Esophagus mucosa (tissue), 1 donor: ENCODE measurements around the gene PTMA. TPM values are rescaled to one million over a fixed set of nuclear protein-coding genes. Genes with fewer than 3 reads are reported as not detected.
"Not testable (repeated sequence)": the region's sequence is repeated elsewhere in the genome, so short reads cannot be mapped to it uniquely, and the experiment has no call there.

Experiments
- ATAC-seq: fragments of 200-7000 bp; cut with Tn5 transposase; one replicate; pipeline ENCODE4 v1.9.1; 2020
- total RNA-seq: library from RNA; stranded (reverse); gene quantifications from one replicate; pipeline ENCODE4 v1.2.4, GENCODE V29; 2023
- donor health status: DM: yes; HTN: yes; CAD: no.

PTMA gene, protein sequence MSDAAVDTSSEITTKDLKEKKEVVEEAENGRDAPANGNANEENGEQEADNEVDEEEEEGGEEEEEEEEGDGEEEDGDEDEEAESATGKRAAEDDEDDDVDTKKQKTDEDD
- 924 TPM for total RNA-seq

DNA sequence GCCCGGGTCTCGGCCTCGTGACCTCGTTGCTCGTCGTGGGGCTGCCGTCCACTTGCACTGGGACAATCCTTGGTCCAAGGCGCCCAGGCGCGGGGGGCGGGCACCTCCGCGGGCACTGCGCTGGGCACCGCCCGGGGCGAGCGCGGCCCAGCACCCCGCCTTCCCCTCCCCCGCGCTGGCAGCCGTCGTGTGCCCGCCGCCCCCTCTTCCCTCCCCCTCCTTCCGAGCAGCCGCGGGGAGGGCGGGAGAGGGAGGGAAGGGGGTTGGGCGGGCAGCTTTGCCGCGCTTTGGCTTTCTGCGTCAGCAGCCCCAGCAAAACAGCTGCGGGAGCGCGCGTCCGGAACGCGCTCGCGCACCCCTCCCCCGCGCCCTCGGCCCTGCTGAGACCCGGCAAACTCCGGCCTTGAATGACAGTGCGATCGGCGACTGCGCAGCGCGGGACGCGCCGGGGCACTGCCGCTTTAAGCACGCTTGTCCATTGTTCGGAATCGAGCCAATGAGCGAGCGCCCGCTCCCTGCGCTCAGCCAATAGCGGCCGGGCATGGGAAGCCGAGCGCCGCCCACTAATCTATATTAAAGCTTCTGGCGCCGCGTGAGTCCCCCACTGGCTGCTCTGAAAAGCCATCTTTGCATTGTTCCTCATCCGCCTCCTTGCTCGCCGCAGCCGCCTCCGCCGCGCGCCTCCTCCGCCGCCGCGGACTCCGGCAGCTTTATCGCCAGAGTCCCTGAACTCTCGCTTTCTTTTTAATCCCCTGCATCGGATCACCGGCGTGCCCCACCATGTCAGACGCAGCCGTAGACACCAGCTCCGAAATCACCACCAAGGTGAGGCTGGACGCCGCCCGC lies at the start of gene PTMA:
TSS of gene PTMA (plus strand) at position 599 of the 846 bp plus-strand sequence. CDS start at position 781, 182 bp downstream.
- peak; percentile 83 for ATAC-seq

DNA sequence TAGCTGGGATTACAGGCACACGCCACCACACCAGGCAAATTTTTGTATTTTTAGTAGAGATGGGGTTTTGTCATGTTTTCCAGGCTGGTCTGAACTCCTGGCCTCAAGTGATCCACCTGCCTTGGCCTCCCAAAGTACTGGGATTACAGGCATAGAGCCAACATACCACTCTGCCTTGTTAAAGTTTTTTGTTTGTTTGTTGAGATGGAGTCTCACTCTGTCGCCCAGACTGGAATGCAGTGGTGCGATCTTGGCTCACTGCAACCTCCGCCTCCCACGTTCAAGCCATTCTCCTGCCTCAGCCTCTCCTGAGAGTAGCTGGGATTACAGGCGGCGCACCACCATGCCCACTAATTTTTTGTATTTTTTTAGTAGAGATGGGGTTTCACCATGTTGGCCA lies 48.3 kb upstream of the PTMA start:
- ATAC-seq: not testable (repeated sequence)

DNA sequence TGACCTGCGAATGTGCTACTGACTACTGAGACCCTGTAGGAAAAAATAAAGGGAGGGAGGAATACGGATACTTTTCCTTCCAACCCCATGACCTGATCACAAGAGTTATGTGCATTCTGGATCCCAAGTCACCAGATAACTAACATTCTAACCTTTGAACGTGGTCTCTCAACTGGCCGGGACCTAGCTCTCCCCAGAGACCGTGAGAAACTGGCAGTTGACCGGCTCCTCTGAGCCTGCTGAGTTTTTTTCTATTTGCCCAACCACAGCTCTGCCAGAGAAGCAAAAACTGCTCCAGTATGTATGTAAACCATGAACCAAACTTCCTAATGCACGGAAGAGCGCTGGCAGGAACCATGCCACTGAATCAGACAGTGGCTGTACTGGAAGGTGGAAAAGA lies 47.5 kb upstream of the PTMA start:
- ATAC-seq: no peak

DNA sequence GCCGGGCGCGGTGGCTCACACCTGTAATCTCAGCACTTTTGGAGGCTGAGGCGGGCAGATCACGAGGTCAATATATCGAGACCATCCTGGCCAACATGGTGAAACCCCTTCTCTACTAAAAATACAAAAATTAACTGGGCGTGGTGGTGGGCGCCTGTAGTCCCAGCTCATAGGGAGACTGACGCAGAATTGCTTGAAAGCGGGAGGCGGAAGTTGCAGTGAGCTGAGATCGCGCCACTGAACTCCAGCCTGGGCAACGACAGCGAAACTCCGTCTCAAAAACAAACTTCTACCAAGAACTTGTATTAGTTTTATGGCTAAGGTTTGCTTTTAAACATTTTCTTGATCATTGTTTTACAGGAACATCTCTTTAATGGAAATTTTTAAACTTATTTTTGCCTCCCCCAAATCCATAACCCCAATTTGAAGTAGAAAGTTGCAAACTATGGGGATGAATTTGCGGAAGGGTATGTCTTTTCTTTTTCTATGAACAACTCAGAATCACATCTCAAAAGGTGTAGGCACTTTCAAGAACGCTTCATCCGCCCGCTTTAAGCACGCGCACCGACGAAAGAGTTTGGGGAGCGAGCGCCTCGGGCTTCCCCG lies 46.8 kb upstream of the PTMA start:
- no peak for ATAC-seq

DNA sequence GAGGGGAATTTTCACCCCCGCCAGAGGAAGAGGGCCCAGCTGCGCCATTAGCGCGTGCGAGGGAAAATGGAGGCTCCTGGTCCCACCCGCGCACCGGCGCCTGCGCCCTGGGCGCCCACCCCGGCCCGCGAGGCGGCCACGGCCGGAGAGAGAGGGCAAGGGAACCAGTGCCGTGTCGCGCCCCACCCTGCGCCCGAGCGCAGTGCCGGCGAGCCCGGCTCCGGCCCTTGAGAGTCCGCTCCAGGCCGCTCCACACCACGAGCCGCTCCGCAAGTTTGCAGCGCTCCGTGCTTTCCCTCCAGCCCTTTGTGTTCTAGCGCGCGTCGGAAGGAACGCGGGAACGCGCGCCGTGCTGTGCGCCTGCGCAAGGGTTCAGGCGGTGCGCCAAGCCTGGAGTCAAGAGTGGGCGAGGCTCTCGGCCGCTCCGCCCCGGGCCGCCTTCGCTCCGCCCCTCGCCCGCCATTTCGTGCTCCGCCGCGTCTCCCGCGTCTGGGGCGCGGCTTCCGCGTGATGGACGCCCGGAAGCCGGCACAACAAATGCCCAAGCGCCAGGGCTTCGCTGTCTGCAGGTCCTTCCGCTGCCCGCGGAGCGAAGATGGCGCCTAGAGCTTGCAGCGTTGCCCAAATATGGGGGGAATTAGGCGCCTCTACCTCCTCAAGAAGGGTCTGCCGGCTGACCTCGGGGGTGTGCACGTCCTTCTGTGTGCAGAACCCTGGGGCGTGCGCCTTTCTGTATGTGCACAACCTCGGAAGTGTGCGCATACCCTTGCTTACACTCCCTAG lies 46.1 kb upstream of the PTMA start:
- peak; percentile 90 for ATAC-seq

DNA sequence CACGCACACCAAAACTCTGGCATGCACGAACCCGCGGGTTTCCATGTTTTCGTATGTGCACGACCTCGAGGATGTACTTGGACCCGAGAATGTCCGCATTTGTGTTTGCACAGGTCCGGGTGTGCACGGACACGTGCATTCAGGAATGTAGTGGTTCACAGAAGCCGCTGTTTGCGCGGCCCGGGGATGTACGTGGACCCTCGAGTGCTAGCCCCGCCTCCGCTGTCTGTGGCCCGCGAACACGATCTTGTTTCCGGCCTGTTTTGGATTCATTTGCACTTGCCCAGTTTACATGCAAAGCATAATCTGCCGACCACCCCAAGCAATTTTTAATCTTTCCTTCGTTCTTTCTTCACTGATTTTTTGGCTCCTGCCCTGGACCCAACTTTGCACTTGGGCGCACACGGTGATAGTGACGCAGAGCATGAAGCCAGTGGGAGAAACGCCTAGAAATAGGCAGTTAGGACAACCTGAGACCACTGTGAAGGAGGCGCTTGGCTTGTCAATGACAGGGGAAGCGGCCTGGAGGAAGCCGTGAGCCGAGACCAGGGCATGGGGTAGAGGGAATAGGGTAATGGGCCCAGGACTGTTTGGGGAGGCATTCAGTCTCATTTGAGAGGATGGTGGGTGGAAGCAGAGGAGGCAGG lies 45.4 kb upstream of the PTMA start:
- ATAC-seq: no peak

DNA sequence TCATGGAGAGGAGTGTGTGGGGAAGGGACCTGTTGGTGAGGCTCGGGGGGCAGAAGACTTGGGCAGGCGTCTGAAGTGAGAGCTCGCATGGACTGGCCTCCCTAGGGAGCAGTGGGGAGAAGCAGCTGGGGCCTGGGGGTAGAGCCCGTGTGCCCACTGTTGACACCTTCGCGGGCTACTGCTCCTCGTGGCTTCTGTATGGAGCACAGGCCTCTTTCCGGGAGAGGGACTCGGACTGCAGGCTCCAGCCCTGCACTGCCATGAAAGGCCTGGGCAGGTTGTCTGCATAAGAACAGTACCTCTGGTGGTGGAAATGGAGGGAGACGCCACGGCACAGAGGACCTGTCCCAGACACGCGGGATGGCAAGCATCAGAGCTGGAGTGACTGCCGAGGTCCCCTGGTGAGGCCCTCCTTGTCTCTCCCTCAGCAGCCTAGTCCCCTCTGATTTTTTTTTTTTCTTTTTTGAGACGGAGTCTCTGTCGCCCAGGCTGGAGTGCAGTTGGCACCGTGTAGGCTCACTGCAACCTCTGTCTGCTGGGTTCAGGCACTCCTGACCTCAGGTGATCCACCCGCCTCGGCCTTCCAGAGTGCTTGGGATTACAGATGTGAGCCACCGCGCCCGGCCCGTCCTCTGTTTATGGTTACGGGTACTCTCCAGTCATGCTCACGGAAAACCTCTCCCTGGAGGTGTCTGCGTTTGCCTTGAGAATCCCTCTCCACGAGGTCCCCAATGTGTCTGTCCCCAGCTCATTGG lies 44.7 kb upstream of the PTMA start:
- ATAC-seq: no peak

DNA sequence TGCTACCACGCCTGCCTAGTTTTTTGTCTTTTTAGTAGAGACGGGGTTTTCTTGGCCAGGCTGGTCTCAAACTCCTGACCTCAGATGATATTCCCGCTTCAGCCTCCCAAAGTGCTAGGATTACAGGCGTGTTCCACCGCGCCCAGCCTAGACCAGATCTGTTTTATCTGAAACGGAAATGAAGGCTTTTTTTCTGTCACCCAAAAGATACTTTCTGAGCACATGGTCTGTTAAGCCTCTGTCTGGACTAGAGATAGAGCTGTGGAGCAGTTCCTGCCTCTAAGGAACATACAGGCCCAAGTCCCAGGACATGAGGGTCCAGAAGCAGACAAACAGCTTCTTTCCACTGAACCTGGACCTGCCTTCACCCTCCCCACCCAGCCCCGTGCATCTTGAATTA lies 43.6 kb upstream of the PTMA start:
- no peak for ATAC-seq

DNA sequence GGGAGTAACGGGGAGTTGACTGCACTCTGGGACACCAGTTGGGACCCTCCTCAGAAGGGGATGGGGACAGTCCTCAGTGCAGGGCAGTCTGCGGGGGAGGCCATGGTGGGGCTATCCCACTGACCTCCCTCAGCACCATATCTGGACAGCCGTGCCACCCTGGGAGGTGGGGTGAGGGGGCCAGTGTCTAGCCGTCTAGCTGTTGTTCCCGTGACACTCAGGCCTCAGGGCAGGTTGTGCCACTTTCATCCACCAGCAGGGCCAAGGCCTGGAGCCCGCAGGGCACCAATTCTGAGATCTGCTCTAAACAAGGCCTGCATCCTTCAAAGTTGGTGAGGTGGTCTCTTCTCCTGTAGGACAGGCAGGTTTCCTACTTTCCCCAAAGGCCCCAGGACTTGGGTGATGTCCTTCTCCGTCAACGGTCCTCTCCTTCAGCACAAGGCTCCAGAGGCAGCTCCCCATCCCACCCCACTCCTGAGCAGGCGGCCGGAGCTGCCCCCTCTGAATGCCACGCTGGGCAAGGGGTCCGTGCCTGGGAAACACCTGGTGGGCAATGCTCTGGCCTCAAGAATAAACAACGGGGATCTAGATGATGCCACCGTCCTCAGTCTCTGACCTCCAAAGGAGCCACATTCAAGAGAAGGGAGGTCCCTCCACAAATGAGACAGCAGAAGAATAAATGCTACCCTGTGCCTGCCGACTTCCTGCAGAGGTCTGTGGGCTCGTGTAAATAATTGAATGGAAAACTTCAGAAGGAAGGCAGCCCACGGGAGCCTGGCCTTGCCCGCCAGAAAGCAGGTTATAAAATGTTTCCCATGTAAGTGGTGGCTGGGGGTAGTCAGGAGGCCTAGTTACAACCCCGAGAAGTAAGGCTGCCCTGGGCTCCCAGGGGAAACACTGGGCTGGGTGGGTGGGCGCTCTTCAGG lies 42.8 kb upstream of the PTMA start:
- no peak for ATAC-seq

DNA sequence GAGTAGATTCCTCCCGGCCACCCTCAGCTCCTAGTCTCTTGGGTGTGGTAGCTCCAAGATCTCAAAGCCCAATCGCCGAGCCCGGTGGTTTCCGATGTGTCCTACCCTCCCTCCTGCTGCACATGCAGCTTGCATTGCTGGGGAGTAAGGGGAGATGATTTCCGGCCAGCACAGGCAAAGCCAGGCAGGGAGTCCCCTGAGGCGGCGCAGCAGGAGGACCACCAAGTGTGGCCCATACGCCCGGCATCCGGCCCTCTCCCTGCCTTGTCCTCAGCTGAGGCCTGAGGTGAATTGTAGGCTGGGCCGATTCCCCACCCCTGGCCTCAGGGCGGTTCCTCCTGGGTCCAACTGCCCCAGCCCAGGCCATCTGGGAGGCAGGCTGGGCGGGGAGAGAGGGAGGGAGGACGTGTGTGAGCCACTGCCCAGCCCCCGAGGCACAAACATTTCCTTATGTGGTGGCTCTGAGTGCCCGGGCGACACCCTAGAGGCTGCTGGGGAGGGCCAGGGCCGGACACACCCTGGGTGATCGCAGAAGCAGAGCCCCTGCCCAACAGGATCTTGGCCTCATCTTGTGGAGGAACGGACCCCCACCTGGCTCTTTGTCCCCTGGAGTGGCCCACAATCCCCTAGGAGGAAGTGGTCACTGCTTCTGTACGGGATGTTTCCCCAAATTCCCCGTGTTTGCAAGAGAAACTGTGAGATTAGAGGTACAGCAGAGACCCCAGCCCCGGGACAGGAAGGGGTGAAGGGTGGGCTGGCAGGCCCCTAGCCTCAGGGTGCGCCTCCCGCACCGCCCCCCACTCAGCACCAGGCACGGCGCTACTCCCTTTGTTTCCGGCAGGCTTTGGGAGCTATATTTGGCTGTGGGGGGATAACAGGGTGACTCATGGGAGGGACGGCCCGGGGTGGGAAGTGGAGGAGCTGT lies 41.9 kb upstream of the PTMA start:
- ATAC-seq: peak; percentile 67

DNA sequence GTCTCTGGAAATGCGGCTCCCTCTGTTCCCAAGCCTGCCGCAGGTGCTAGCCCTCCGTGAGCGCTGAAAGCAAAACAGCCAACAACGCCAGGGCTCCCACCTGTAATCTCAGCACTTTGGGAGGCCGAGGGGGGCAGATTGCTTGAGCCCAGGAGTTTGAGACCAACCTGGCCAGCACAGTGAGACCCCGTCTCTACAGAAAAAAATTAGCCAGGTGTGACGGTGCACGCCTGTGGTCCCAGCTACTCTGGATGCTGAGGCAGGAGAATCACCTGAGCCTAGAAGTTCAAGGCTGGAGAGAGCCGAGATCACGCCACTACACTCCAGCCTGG lies 41.3 kb upstream of the PTMA start:
- no peak for ATAC-seq

DNA sequence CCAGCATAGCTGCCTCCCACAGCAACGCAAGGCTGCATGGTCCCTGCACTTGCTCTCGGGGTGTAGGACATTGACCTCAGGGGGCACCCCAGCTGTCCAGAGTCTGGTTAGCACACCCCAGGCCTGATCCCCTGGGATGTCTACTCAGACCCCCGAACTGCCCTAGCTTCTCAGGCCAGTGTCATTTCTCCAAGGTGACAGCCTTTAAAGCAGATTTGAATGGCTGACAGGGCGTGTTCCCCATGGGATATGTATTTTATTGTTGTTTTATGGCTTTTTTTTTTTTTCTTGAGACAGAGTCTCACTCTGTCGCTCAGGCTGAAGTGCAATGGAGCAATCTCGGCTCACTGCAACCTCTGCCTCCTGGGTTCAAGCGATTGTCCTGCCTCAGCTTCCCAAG lies 40.8 kb upstream of the PTMA start:
- no peak for ATAC-seq

DNA sequence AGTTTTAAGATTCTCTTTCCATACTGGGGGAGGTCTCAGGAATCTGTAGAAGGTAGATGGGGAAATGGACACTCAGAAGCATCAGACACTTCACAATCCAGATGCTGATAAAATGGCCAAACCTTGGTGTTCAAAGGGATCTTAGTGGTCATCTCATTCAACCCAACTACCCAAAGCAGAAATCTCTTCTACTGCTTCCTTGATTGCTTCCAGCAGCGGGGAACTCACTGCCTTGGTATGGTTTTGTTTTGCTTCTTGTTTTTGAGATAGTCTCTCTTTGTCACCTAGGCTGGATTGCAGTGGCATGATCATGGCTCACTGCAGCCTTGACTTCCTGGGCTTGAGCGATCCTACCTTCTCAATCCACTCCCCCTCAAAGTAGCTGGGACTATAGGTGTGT lies 39.3 kb upstream of the PTMA start:
- no peak for ATAC-seq

DNA sequence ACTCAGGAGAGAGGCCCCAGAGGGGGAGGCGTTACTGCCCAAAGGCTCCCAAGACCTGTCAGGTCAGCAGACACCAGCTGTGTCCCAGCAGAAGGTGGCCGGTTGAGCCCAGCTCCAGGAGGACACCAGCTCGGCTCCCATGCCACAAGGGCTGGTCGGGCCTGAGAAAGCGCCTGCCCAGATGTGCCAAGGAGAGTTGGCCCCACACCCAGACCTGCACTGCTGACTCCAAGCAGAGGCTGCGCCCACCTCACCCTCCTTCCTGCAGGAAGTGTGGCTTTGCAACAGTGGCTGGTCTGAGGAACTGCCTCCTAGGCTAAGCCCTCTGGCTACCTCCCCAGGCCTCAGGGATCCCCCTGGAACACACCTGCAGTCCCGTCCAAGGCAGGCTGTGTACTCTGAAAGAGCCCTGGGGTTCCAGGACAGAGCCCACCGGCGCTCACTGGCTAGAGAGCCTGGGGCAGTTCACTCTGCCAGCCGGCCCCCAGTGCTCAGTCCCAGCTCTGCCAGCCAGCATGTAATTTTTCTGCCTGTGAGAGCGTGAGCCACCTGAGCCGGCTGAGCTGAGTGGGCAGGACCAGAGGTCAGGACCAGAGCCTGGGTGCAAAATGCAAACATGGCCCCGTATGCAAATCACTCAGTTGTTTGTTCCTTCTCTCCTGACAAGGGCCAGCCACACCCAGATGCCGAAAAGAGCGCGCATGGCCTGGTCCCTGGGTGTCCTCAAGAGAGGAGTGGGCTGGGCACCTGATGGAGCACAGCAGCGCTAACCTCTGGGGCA lies 36.9 kb upstream of the PTMA start:
- ATAC-seq: peak; percentile 29

DNA sequence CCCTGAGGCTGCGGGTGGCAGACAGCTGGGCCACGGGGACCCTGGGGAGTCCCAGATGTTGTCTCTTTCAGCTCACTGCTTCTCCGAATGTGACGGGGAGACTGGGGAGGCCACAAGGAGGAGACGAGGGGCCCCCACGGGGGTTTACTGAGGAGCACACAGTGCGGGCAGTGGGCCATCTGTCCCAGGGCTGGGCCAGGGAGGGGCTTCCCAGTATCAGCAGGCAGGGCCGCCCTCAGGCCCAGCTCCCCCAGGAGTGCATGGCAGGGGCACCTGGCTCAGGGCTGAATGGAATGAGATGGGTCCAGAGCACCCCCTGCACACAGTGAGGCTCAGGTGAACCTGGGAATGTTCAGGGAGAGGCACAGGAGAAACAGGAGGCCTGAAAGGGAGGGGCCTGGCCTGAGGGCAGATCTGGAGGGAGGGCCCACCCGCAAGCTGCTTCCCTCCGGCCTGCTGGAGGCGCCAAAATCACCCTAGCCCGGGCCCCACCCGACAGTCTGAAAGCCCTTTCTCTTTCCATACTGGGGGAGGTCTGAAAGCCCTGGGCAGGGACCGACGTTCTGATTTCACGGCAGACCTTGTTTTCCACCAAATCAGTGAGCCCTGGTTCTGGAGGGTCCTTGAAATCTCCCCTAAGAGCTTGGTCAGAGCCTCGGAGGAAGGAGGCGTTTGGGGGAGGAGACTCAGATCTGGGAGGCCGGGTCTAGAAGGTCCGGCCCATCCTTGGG lies 35.5 kb upstream of the PTMA start:
- ATAC-seq: peak; percentile 39

DNA sequence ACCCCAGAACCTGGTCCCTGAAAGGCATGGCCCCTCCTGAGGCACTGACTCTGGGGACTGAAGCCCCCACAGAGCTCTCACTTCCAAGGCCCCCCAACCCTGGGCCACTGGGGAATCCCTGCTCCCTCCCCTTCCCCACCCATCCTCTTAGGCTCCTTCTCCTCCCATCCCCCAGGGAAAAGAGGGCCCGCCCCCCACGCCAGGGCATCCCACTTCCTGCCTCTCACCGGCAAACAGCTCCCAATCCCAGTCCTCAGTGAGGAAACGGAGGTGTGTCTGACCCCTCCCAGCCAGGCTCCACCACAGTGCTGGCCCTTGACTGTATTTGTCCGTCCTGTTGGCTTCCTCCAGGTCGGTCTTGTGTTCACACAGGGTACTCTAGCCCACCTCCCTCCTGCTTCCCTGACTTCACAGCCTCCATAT lies 35.0 kb upstream of the PTMA start:
- ATAC-seq: peak; percentile 4

DNA sequence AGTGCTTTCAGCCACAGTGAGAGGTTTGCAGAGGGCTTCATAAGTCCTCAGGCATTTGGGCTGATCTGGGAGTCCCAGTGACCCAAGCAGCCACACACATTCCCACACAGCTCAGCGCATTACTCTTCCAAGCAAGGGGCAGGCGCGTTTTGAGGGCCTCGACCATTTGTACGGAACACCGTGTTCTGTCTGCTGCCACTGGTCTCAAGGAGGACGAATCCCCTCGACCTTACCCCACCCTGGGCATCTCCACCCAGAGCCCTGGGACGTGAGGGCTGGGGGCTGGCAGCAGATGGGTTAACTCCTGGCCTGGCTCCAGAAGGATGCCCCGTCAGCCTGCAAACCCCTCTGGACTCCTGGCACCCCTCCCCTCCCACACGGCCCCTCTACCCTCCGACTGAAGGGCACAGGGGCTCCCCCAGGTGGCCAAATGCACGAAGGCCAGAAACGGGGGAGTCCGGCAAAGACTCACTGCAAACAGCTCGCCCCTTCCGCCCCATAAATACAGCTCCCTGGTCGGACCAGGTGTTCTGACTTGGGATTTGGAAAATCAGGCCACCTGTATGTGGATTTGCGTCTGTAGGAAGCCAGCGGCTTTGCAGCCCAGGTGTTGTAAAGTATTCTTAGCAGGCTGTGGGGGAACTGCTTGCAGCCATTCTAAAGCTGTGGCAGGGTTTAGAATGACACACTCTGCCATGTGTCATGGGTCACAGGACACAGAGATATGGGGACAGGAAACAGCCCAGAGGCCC lies 33.6 kb upstream of the PTMA start:
- peak; percentile 17 for ATAC-seq
